AG08395 (cell line): ENCODE measurements around the gene MCF2L.
A peak's percentile ranks its signal among the peaks of the same experiment; 100 is the strongest.
"Not testable (repeated sequence)": the region's sequence is repeated elsewhere in the genome, so short reads cannot be mapped to it uniquely, and the experiment has no call there.

Experiments used
- DNase-seq: peaks from one replicate; pipeline ENCODE4 v3.0.0; 2012; ENCODE audit warnings: mixed read lengths, low spot score

The MCF2L gene

DNA sequence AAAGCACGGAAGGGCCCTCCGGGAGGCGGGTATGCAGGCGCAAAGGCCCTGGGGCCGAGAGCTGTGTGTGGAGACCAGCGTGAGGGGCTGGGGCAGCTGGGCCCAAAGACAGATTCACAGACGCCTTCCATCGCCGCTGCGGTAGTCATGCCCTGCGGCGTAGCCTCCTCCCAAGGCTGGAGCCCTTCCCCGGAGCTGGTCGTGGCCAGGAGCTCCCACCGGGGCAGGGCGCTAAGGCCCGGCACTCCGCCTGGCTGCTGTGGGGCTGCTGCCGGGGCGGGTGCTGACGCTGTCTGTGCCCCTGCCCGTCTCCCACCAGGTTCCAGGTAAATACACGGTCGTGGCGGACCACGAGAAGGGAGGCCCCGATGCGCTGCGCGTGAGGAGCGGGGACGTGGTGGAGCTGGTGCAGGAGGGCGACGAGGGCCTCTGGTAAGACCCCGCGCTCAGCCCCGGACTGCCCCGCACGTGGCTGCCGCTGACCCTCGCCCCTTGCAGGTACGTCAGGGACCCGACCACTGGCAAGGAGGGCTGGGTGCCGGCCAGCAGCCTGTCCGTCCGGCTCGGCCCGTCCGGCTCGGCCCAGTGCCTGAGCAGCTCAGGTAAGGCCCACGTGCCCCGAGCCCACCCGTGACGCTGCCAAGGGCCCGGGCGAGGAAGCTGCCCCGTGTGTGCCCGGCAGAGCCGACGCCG, 127.2 kb downstream of the MCF2L start:
- no peak for DNase-seq

DNA sequence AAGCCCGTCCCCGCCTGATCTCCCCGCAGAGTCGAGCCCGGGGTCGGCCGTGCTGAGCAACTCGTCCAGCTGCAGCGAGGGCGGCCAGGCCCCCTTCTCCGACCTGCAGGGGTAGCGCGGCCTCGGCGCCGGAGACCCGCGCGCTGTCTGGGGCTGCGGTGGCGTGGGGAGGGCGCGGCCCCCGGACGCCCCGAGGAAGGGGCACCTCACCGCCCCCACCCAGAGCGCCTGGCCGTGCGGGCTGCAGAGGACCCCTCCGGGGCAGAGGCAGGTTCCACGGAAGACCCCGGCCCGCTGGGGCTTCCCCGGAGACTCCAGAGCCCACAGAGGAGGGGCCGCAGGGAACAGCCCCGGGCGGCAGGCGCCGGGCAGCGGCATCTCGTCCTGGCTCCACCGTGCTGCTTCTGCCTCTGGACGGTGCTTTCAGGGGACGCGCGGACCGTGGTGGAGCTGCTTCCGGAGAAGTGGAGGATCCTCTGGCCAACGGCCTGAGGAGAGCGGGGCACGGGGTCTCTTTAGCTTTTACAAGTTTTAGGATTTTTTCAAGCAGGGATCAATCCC, 127.8 kb downstream of the MCF2L start:
- no peak for DNase-seq

DNA sequence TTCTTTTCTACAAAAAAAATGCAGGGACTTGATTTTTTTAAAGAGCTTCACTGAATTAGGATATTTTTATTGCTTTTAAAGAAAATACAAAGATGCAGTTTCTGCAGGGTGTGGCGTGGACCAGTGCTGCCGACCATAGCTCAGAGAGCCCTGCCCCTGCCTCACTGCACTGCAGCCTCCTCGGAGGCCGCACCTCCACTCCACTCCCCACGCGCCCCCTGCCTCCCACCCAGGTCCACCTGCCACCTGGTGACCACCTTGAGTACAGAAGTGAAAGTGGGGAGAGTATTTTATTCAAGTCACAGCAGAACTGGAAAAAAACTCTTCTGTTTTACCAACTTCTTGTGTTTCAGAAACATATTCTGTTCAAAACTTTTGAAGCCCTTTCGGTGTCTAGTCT, 128.6 kb downstream of the MCF2L start:
- no peak for DNase-seq

DNA sequence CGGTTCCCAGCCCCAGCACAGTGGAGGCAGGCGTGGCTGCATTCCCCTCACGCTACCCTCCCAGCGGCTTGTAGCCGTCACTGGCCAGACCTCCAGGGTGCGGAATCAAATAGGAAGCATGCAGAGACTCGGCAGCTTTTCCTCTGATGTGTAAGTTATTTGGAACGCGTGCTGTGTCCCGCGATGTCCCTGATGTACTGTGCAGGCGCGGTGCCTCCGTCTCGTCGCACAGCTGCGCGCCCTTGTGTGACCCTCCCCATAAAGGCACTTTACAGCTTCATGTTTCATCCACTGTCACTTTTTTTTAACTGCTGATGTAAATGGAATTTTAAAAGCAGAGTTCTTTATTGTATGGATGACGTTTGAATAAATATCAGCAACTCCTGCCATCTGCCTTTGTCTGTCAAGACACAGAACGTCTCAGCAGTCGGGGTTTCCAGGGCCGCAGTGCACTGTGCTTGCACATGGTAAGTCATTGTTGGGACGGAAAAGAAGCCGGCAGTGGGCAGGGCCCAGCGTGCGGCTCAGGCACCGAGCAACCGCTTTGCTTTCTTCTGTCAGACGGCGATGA, 129.2 kb downstream of the MCF2L start:
- peak; percentile 89 for DNase-seq

DNA sequence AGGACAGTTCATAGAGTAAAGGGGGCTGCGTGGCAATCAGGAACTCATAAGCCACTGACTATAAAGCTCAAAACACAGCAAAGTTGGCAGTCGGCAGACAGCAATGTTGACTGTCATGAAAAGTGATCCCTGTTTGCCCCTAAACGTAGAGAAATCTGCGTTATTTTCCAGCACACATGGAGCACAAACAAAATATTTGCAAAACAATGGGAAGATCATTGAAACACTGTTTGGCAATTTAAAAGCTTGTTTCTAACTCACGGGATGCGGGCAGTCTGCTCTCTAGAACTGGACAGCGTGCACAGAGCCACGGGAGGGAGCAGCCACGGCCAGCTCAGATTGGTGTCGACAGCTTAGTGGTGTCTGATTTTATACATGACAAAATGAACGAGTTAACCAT, 130.1 kb downstream of the MCF2L start:
- no peak for DNase-seq

DNA sequence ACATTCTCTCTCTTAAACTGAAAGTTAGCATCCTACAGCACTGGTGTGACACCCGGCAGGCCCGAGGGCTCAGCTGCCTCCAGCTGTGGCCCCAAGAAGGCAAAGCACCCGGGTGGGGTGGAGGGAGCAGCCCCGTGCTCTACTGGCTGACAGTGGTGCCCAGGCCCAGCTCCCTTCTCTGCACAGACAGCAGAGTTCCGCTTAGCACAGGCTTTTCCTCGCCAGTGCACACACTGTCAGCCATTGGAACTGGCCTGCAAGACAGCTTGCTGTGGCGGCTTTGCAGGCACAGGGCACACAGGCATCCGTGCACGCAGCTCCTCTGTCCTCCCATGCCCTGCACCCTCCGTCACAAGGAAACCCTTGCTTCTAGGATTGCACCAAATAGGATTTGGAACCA, 133.3 kb downstream of the MCF2L start:
- DNase-seq: not testable (repeated sequence)

DNA sequence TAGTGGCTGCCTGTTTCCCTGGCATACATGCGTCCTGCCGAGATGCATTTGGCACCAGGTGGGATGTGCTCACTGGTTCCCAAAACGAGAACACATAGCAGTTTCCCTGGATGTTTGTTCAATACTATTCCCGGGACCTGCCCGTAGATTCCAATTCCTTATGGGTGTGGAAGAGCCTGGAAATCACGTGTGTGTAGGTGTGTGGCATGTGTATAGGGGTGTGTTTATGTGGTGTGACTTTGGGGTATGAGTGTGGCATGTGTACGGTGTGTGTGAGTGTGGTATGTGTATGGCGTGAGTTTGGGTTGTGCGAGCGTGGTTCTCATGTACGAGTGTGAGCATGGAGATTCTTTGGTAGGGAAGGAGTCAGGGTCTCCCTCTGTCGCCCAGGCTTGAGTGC, 133.7 kb downstream of the MCF2L start:
- DNase-seq: no peak

DNA sequence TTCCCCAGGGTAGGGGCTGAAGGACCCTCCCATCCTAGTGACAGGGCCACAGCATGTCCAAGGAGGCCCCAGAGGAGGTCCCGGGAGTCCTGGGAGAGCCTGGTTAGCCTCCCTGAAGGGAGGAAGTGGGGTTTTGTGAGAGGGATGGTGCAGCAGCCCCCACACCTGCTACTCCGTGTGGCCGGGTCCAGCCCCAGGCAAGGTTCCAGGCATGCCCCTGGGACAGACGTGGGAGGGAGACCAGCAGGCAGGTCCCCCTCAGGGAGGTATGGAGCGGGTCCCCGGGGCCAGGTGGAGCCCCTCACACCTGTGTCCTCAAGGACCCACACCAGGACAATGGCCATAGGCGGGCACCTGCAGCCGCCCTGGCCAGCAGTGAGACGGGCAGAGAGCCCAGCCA, 134.6 kb downstream of the MCF2L start:
- no peak for DNase-seq

DNA sequence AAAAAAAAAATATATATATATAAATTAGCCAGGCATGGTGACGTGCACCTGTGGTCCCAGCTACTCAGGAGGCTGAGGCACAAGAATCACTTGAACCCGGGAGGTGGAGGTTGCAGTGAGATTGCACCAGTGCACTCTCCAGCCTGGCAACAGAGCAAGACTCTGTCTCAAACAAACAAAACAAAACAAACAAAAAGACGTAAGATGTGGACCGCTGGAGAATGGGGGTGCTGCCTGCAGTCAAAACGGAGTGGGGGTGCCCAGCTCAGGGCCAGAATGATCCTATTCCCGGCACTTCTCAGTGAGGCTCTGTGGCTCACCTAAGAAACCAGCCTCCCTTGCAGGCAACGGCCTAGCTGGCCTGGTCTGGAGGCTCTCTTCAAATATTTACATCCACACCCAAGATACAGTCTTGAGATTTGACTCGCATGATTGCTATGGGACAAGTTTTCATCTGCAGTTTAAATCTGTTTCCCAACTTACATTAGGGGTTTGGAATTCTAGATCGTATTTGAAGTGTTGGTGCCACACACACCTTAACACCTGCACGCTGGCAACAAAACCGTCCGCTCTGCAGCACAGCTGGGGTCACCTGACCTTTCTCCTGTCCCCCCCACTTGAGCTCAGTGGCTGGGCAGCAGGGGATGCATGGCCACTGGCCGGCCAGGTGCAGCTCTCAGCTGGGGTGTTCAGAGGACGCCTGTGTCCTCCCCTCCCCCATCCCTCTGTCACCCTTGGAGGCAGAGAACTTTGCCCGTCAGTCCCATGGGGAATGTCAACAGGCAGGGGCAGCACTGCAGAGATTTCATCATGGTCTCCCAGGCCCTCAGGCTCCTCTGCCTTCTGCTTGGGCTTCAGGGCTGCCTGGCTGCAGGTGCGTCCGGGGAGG, 136.3 kb downstream of the MCF2L start, which contains the start of gene F7:
Gene F7 (plus strand): TSS at position 760 of the 889 bp plus-strand sequence. CDS start 51 bp downstream, at position 811.
- peak; percentile 24 for DNase-seq

DNA sequence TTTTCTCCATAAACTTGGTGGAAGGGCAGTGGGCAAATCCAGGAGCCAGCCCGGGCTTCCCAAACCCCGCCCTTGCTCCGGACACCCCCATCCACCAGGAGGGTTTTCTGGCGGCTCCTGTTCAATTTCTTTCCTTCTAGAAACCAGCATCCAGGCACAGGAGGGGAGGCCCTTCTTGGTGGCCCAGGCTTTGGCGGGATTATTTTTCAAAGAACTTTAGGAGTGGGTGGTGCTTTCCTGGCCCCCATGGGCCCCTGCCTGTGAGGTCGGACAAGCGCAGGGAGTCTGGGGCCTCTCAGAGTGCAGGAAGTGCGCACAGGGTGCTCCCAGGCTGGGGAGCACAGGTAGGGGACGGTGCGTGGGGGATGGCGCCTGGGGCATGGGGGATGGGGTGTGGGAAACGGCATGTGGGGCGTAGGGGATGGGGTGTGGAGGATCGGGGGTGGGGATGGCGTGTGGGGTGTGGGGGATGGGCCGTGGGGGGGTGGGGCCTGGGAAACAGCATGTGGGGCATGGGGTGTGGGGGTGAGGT, 137.0 kb downstream of the MCF2L start:
- DNase-seq: no peak

DNA sequence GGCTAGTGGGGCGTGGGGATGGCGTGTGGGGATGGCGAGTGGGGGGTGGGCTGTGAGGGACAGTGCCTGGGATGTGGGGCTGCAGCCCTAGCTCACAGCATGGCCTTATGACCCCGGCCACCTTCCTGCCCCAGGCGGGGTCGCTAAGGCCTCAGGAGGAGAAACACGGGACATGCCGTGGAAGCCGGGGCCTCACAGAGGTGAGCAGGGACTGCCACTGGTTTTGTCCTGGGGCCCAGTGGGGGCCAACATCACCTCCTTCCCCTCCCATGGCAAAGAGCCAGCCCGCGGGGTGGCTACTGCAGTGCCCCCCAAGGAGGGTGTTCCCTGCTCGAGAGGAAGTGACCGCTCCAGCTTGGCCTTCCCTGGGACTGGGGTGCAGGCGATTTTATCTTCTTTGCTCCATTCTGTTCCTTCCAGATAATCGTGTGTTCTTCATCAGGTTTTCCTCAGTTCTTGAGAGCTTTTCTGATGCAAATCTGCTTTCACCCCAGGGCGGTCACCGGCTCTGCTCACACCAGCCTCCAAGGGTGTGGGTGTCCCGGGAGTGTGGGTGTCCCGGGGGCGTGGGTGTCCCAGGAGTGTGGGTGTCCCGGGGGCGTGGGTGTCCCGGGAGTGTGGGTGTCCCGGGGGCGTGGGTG, 137.8 kb downstream of the MCF2L start:
- no peak for DNase-seq

DNA sequence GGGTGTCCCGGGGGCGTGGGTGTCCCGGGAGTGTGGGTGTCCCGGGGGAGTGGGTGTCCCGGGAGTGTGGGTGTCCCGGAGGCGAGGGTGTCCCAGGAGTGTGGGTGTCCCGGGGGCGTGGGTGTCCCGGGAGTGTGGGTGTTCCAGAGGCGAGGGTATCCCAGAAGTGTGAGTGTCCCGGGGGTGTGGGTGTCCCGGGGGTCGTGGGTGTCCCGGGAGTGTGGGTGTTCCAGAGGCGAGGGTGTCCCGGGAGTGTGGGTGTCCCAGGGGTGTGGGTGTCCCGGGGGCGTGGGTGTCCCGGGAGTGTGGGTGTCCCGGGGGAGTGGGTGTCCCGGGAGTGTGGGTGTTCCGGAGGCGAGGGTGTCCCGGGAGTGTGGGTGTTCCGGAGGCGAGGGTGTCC, 139.5 kb downstream of the MCF2L start:
- DNase-seq: not testable (repeated sequence)

DNA sequence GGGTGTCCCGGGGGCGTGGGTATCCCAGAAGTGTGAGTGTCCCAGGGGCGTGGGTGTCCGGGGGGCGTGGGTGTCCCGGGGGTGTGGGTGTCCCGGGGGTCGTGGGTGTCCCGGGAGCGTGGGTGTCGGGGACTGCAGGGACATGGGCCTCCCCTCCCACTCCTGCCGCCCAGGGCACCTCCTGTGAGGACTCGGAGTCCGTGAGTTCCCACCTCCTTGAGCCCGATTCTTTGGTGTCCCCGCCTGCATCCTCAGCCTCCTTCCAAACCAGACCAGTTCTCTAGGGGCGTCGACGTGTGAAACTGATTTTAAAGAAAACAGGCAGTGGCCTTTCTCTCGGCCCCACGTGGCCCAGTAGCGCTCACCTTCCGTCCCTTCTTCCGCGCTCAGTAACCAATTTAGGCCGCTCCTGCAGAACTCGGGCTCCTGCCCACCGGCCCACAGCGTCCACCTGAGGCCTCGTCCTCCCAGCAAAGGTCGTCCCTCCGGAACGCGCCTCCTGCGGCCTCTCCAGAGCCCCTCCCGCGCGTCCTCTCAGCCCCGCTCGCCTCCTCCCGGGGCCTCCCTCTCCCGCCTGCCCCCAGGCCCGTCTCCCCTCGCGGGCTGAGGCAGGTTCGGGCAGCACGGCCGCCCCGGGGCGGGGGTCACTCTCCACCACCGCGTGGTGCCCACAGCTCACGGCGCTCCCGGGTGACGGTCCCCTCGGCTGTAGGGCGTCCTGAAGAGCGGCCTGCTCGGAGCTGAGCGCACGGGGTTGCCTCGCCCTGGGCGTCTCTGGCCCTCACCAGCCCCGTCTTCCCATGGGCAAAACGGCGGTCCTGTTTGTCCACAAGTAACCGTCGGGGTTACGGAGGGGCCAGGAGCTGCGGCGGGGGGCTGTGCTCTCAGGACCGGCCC, 140.4 kb downstream of the MCF2L start:
- DNase-seq: no peak

DNA sequence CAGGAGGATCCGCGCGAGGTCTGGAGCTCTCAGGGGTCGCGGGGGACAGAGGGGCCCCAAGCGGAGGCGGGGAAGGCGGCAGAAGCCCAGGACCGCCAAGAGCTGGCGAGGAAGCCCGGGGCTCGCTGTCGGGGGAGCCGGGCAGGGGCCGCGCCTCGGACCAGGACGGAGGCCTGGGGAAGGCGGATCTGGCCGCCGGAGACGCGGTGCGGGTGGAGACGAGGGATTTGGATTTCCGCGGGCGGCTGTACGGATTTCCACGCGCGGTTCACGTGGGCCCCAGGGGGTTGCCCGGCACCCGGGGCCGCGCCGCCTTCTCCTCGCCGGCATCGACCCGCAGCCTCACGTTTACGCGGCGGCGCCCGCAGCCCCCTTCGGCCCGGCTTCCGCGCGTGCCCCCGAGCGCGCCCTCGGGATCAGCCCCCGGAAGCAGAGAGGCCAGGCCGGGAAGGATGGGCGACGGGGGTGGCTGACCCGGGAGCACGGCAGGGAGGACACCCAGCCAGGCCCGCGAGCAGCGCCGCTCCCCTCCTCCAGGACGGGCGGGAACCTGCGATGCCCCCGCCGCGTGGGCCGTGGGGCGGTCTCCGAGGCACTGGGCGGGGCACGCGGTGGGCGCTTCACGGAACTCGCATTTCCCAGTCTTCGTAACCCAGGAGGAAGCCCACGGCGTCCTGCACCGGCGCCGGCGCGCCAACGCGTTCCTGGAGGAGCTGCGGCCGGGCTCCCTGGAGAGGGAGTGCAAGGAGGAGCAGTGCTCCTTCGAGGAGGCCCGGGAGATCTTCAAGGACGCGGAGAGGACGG, 141.2 kb downstream of the MCF2L start:
- peak; percentile 15 for DNase-seq

DNA sequence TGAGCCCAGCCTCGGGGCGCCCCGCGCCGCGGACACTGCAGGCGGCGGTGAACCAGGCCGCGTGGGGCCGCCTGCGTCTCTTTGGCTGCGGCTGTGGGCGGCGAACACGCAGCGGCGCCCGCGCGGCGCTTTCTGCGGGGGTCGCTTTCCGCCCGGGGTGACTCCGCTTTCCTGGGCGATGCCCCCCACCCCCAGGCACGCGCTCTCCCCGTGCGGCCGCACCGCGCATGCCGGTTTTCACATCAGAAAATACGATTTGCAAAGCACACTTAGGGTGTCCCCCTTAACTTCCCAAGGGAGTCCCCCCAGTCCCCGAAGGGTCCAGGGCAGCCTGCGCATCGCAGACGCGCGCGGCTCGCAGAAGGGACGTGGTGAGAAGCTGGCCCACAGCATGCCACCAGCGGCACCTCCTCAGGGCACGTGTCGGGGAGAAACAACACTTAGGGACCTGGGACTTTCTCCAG, 141.9 kb downstream of the MCF2L start:
- no peak for DNase-seq

DNA sequence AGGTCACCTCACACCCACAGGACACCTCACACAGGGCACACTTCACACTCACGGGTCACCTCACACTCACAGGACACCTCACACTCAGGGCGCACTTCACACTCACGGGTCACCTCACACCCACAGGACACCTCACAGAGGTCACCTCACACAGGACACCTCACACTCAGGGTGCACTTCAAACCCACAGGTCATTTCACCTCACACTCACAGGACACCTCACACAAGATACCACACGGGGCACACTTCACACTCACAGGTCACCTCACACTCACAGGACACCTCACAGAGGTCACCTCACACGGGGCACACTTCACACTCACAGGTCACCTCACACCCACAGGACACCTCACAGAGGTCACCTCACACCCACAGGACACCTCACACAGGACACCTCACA, 142.8 kb downstream of the MCF2L start:
- DNase-seq: not testable (repeated sequence)

DNA sequence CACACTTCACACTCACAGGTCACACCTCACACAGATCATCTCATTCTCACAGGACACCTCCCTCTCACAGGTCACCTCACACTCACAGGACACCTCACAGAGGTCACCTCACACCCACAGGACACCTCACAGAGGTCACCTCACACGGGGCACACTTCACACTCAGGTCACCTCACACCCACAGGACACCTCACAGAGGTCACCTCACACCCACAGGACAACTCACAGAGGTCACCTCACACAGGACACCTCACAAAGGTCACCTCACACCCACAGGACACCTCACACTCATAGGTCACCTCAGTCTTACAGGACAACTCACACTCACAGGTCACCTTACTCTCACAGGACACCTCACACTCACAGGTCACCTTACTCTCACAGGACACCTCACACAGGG, 143.5 kb downstream of the MCF2L start:
- not testable (repeated sequence) for DNase-seq

DNA sequence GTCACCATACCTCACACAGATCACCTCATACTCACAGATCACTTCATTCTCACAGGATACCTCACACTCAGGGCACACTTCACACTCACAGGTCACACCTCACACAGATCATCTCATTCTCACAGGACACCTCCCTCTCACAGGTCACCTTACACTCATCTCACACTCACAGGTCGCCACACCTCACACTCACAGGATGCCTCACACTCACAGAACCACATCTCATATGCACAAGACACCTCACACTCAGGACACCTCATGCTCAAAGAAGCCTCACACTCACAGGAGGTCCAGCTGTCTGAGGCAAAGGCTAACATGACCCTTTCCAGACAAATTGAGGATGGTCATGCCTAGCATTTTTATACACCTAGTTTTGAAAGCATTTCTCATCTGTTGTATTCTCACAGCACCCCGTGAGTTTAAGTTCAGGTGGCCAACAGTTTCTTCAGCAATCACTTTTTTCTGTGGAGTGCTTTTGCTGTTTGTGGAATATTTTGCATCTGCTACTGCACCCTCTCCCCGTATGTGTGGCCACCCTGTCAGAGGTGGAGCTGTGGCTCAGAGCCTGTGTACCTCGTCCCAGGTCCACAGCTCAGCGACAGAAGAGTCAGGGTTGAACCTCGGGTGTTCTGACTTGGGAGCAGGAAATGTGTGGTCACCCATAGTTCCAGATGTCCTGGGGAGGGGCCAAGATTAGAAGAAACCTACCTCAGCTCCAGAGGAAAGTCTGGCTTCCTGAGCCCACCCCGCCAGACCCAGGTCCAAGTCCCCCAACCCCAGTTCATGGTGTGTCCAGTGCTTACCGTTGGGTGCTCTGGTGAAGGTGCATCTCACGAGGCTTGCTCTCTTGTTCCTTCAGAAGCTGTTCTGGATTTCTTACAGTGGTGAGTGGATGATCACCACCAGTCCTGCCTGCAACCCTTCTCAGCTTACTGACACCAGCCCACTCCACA, 144.2 kb downstream of the MCF2L start:
- DNase-seq: no peak

DNA sequence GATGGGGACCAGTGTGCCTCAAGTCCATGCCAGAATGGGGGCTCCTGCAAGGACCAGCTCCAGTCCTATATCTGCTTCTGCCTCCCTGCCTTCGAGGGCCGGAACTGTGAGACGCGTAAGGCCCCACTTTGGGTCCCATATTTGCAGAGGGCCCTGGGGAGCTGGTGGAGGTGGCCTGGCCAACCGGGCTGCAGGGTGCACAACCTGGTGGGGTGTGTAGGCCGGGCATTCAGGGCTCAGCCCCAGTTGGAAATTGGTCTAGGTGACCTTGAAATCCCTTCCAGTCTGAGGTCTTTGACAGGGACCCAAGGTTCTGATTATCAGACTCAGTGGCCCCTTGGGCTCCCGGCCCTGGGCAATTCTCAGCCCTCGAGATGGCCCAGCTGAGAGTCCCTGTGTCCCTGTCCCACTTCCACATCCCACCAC, 144.8 kb downstream of the MCF2L start:
- no peak for DNase-seq
